SU-DHL-6 (cell line): ENCODE measurements around the gene TBX20.

ENCODE experiments used
- CTCF ChIP-seq: fragments of 200-600 bp; sonication (generic); IDR thresholded peaks from one replicate; pipeline ENCODE4 v1.5.1; 2017; ENCODE audit warnings: antibody characterized with exemption, mild to moderate bottlenecking, low read length, moderate library complexity; ENCODE audit not compliant: insufficient read depth, poor library complexity, severe bottlenecking
- EZH2phosphoT487 ChIP-seq: fragments of 200-600 bp; sonication (generic), shearing (Covaris generic); conservative IDR thresholded peaks from 2 replicates; pipeline ENCODE4 v1.6.1; 2018; ENCODE audit warnings: mild to moderate bottlenecking, antibody characterized with exemption, low read length, moderate library complexity, mixed read lengths

GRCh38 chr7:35256256-35257175 is 2.6 kb upstream of the TBX20 start:
- TF ChIP-seq CTCF (no peak), EZH2phosphoT487 (no peak)
